OCI-LY3 (cell line): ENCODE results near the gene ZNF185.

ENCODE experiments used
- H2AFZ ChIP-seq: fragments of 200-600, 300-600 bp; shearing (Covaris generic); 2 replicates; pipeline ENCODE4 v1.6.0; 2014; ENCODE audit warnings: antibody characterized with exemption, low read depth, low read length
- H3K27ac ChIP-seq: fragments of 200-600, 300-600 bp; sonication (generic); 2 replicates; pipeline ENCODE4 v1.5.1; 2014; ENCODE audit warnings: mild to moderate bottlenecking, low read length, moderate library complexity, mixed read lengths
- H3K27me3 ChIP-seq: fragments of 200-600, 300-600 bp; sonication (generic); 2 replicates; pipeline ENCODE4 v1.6.1; 2014; ENCODE audit warnings: low read depth, low read length, mixed read lengths
- H3K36me3 ChIP-seq: fragments of 200-600, 300-600 bp; sonication (generic); replicated peaks from 2 replicates; pipeline ENCODE3; 2014; ENCODE audit warnings: low read depth, low read length, mixed read lengths
- H3K4me1 ChIP-seq: fragments of 300-600, 200-600 bp; sonication (generic); 2 replicates; pipeline ENCODE4 v1.6.1; 2014; ENCODE audit warnings: low read length, mixed read lengths
- H3K4me2 ChIP-seq: fragments of 200-600, 300-600 bp; sonication (generic); 2 replicates; pipeline ENCODE4 v1.6.1; 2014; ENCODE audit warnings: low read length, mixed read lengths
- H3K4me3 ChIP-seq: fragments of 300-600, 200-600 bp; sonication (generic); 2 replicates; pipeline ENCODE4 v1.5.1; 2014; ENCODE audit warnings: antibody characterized with exemption, mild to moderate bottlenecking, low read length, moderate library complexity
- H3K79me2 ChIP-seq: fragments of 300-600, 200-600 bp; shearing (Covaris generic); 2 replicates; pipeline ENCODE4 v1.6.1; 2014; ENCODE audit warnings: mild to moderate bottlenecking, low read length, mixed read lengths
- H3K9ac ChIP-seq: fragments of 300-600, 200-600 bp; shearing (Covaris generic); 2 replicates; pipeline ENCODE4 v1.6.0; 2014; ENCODE audit warnings: mild to moderate bottlenecking, low read length, moderate library complexity
- H3K9me3 ChIP-seq: fragments of 200-600, 300-600 bp; shearing (Covaris generic); 2 replicates; pipeline ENCODE4 v1.6.1; 2014; ENCODE audit warnings: low read length, mixed read lengths; ENCODE audit not compliant: insufficient read depth
- H4K20me1 ChIP-seq: fragments of 200-600, 300-600 bp; sonication (generic); 2 replicates; pipeline ENCODE4 v1.6.1; 2016; ENCODE audit warnings: low read length, mixed read lengths; ENCODE audit not compliant: insufficient read depth
- EZH2phosphoT487 ChIP-seq: fragments of 200-600 bp; shearing (Covaris generic); IDR thresholded peaks from 2 replicates; pipeline ENCODE4 v1.6.1; 2018; ENCODE audit warnings: antibody characterized with exemption, mixed run types, low read depth
- TF ChIP-seq, protein P1 (sequence below): fragments of 200-600, 300-600 bp; sonication (generic); IDR thresholded peaks from 2 replicates; pipeline ENCODE4 v1.5.1; 2014; ENCODE audit warnings: antibody characterized with exemption, low read length, low read depth

Gene ZNF185

DNA sequence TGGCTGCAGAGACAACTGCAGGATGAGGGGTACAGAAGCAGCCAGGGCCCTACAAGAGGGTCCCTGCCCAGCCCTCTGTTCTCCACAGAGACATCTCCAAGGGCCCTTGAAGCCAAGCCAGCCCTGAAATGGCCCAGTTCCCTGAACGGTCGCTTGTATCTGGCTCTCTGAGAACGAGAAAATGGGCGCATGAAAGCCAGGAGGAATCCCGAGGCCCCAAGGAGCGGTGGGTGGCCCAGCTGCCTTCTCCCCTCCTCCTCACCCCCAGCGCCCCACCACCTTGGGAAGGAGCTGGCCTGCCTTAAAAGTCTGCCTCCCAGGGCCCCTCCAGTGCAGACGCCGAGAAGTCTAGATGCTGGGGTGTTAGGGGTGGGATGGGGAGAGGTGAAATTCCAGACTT lies 5.7 kb downstream of the ZNF185 start:
- Histone ChIP-seq H3K36me3 (no peaks in the 10 kb centered on the region), H3K27ac (no peak overlapping the region), H3K9ac (no peak overlapping the region), H3K9me3 (no peaks in the 10 kb centered on the region), H3K4me2 (no peak overlapping the region), H3K4me1 (peaks cover 8% of the 10 kb centered on the region; the same call in 1 of the 2 replicates), H2AFZ (no peak overlapping the region), H4K20me1 (no peaks in the 10 kb centered on the region), H3K27me3 (0 out of 2 replicates have a peak, but pooled peaks cover 4% of the 10 kb centered on the region), H3K4me3 (no peak overlapping the region), H3K79me2 (no peaks in the 10 kb centered on the region)
- no peak for TF ChIP-seq EZH2phosphoT487
- TF ChIP-seq, protein P1, sequence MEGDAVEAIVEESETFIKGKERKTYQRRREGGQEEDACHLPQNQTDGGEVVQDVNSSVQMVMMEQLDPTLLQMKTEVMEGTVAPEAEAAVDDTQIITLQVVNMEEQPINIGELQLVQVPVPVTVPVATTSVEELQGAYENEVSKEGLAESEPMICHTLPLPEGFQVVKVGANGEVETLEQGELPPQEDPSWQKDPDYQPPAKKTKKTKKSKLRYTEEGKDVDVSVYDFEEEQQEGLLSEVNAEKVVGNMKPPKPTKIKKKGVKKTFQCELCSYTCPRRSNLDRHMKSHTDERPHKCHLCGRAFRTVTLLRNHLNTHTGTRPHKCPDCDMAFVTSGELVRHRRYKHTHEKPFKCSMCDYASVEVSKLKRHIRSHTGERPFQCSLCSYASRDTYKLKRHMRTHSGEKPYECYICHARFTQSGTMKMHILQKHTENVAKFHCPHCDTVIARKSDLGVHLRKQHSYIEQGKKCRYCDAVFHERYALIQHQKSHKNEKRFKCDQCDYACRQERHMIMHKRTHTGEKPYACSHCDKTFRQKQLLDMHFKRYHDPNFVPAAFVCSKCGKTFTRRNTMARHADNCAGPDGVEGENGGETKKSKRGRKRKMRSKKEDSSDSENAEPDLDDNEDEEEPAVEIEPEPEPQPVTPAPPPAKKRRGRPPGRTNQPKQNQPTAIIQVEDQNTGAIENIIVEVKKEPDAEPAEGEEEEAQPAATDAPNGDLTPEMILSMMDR = no peak

DNA sequence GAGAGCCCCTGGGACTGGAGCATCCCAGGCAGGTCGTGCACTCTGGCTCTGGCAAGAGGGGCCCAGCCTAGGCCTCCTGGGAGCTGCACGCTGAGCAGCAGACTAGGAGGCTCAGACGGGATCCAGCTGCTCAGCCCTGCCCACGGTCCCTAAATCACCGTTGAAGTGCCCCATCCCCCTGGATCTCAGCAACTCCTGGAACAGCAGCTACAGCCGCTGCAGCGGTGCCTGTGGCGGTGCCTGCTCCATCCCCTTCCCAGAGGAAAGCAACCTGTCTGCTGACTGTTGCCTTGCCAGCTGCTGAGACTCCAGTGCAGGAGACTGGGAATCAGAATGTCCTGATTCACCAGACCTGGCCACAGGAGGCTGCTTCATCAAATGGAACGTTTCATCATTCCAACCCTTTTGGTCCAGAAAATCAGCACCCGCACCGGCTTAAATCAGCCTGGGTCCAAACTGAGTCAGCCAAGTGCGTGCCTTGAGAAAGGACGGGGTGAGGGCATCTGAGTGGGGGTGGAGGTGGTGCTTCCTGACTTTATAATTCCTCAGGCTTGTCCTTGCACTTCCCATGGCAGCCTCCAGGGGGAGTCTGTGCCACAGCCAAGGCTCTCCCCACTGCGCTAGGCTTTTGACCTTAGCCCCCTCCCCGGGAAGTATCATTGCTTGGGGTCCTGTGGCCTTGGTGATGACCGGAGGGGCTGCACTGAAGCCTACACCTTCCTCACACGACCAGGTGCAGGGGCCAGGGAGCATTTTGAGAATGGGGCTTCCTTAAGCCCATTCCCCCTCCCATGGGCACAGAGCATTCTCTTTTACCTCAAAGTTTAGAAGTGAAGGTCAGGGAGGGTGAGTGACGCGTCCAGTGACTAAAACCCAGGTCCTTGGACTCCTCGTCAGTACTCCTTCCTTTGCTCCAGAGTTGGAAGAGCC lies 6.5 kb downstream of the ZNF185 start:
- Histone ChIP-seq H3K4me1 (peaks cover 8% of the 10 kb centered on the region; the same call in 1 of the 2 replicates), H3K4me2 (0 out of 2 replicates have a peak overlapping the region, but pooled peaks have one; percentile 9), H3K9ac (no peak overlapping the region), H3K27me3 (0 out of 2 replicates have a peak, but pooled peaks cover 4% of the 10 kb centered on the region), H3K9me3 (no peaks in the 10 kb centered on the region), H3K36me3 (no peaks in the 10 kb centered on the region), H4K20me1 (no peaks in the 10 kb centered on the region), H2AFZ (no peak overlapping the region), H3K4me3 (no peak overlapping the region), H3K79me2 (no peaks in the 10 kb centered on the region), H3K27ac (no peak overlapping the region)
- TF ChIP-seq, protein P1 = peak; percentile 67
- no peak for TF ChIP-seq EZH2phosphoT487

DNA sequence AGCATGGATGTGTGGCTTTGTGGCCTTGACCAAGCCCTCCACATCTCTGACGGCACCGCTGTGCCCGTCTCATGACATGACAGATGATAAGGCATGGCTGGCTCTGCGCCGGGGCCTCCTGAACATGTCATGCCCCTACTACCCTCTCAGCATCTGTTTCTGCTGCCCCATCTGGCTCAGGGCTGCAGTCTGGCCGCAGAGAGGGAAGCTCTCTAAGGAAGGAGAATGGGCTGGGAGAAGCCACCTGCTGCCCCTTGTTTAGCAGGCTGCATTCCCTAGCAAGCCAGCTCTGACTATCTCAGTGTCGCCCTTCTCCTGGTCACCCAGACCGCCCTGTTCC lies 7.2 kb downstream of the ZNF185 start:
- H2AFZ ChIP-seq = no peak overlapping the region
- no peak overlapping the region for H3K9ac ChIP-seq
- H3K4me1 ChIP-seq = peaks cover 8% of the 10 kb centered on the region; the same call in 1 of the 2 replicates
- H3K36me3 ChIP-seq = no peaks in the 10 kb centered on the region
- H3K4me2 ChIP-seq = no peak overlapping the region
- no peak for TF ChIP-seq EZH2phosphoT487
- TF ChIP-seq, protein P1 = no peak
- no peak overlapping the region for H3K27ac ChIP-seq
- 0 out of 2 replicates have a peak, but pooled peaks cover 4% of the 10 kb centered on the region for H3K27me3 ChIP-seq
- H3K79me2 ChIP-seq = no peaks in the 10 kb centered on the region
- no peak overlapping the region for H3K4me3 ChIP-seq
- no peaks in the 10 kb centered on the region for H4K20me1 ChIP-seq
- H3K9me3 ChIP-seq = no peaks in the 10 kb centered on the region

DNA sequence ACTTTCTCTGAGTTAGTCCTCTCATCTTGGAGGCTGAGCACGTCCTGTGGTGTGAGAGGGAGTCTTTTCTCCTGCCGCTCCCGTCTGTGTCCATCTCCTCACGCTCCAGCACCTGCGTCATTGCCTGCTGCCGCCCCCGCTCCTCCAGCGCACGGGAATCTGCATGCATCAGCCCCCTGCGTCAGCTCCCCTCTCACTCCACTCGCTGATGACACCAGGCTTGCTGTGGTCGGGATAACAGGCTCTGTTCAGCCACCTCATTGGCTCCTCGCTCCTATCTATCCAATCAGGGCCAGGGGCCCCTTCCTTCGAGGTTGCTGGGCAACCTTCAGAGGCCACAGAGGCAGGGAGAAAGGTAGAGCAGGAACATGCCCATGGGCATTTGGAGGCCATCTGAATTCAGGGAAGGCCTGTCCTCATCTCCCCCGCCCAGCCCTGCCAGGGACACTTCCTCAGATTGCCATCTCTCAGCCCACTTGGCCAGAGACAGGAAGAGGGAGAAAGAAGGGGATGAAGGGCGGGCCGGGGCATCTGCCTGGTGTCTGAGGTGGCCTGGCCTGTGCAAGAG lies 9.3 kb downstream of the ZNF185 start:
- Histone ChIP-seq H3K4me2 (peak overlapping the region; percentile 30; the same call in 1 of the 2 replicates), H3K9me3 (no peaks in the 10 kb centered on the region), H3K4me3 (no peak overlapping the region), H3K9ac (no peak overlapping the region), H3K4me1 (peaks cover 12% of the 10 kb centered on the region; the same call in 1 of the 2 replicates), H3K36me3 (no peaks in the 10 kb centered on the region), H2AFZ (no peak overlapping the region), H3K79me2 (no peaks in the 10 kb centered on the region), H3K27me3 (0 out of 2 replicates have a peak, but pooled peaks cover 4% of the 10 kb centered on the region), H3K27ac (no peak overlapping the region), H4K20me1 (no peaks in the 10 kb centered on the region)
- TF ChIP-seq, protein P1 = no peak
- no peak for TF ChIP-seq EZH2phosphoT487
